ENCODE data around the gene DLGAP3.

DLGAP3 gene

GRCh38 chr1:34901919-34902318 is 27.5 kb downstream of the DLGAP3 start:
- DNase-seq = no peak

- no peak for DNase-seq
Measured at GRCh38 chr1:34900775-34901502, 28.5 kb downstream of the DLGAP3 start.

- DNase-seq = no peak
Measured at GRCh38 chr1:34899906-34900305, 29.5 kb downstream of the DLGAP3 start.

- no peak for DNase-seq
Measured at GRCh38 chr1:34899471-34899870, 30.0 kb downstream of the DLGAP3 start.

GRCh38 chr1:34898330-34898761 is 31.1 kb downstream of the DLGAP3 start:
- DNase-seq = no peak

- no peak for DNase-seq
Measured at GRCh38 chr1:34896612-34897011, 32.8 kb downstream of the DLGAP3 start.

- no peak for DNase-seq
Measured at GRCh38 chr1:34889705-34890104, 39.7 kb downstream of the DLGAP3 start.

GRCh38 chr1:34887593-34887992 is 41.9 kb downstream of the DLGAP3 start:
- DNase-seq = no peak

- peak; percentile 27 for DNase-seq
Measured at GRCh38 chr1:34885405-34886247, 43.8 kb downstream of the DLGAP3 start.

- DNase-seq = no peak
Measured at GRCh38 chr1:34884961-34885360, 44.5 kb downstream of the DLGAP3 start.

- DNase-seq = no peak
Measured at GRCh38 chr1:34884536-34884935, 44.9 kb downstream of the DLGAP3 start.

GRCh38 chr1:34879230-34879629 is 50.2 kb downstream of the DLGAP3 start:
- no peak for DNase-seq

GRCh38 chr1:34876406-34876805 is 53.0 kb downstream of the DLGAP3 start:
- DNase-seq = no peak

GRCh38 chr1:34874296-34874952 is 55.0 kb downstream of the DLGAP3 start:
- no peak for DNase-seq

GRCh38 chr1:34872133-34872503 is 57.3 kb downstream of the DLGAP3 start:
- DNase-seq = no peak

- no peak for DNase-seq
Measured at GRCh38 chr1:34871443-34872132, 57.9 kb downstream of the DLGAP3 start.

- no peak for DNase-seq
Measured at GRCh38 chr1:34870395-34870794, 59.1 kb downstream of the DLGAP3 start.

- no peak for DNase-seq
Measured at GRCh38 chr1:34869760-34870159, 59.7 kb downstream of the DLGAP3 start.

GRCh38 chr1:34868230-34869049 is 61.0 kb downstream of the DLGAP3 start:
- no peak for DNase-seq

GRCh38 chr1:34867415-34867814 is 62.0 kb downstream of the DLGAP3 start:
- no peak for DNase-seq

- no peak for DNase-seq
Measured at GRCh38 chr1:34866762-34867109, 62.7 kb downstream of the DLGAP3 start.

All from fibroblast of skin of right quadriceps (primary cell).